ENCODE measurements around the gene UIMC1. TPM values are rescaled to one million over a fixed set of nuclear protein-coding genes. Genes with fewer than 3 reads are reported as not detected.
"Not testable (repeated sequence)": the region's sequence is repeated elsewhere in the genome, so short reads cannot be mapped to it uniquely, and the experiment has no call there.

Gene UIMC1
- total RNA-seq, 1 experiment from 2014 or later, result 57.7 TPM

- H4K20me1 ChIP-seq (ENCODE audit: insufficient read depth, low read depth, low read length); H2AFZ ChIP-seq (ENCODE audit: low read length); H3K9me2 ChIP-seq (replicated peaks; ENCODE audit: insufficient read depth, low read length); H3K4me3 ChIP-seq (ENCODE audit: low read length); H3K9me3 ChIP-seq (ENCODE audit: low read length); H3K27ac ChIP-seq (ENCODE audit: low read length); H3K27me3 ChIP-seq (ENCODE audit: low read length); DNase-seq; H3K9ac ChIP-seq (ENCODE audit: low read length); H3K36me3 ChIP-seq (ENCODE audit: insufficient read depth, low read length); H3K4me2 ChIP-seq (ENCODE audit: low read depth, low read length, poor library complexity, severe bottlenecking): not testable (repeated sequence)
- peaks cover 98% of the 10 kb centered on the region for H3K79me2 ChIP-seq (ENCODE audit: low read length)
- peaks cover 19% of the 10 kb centered on the region for H3K4me1 ChIP-seq (ENCODE audit: low read length)
Measured at GRCh38 chr5:176993081-176993480, 13.5 kb downstream of the UIMC1 start.

- no peaks in the 10 kb centered on the region for H3K4me1 ChIP-seq (ENCODE audit: low read length)
- H3K27ac ChIP-seq (ENCODE audit: low read length), result no peak overlapping the region
- no peak for DNase-seq
- H3K4me2 ChIP-seq (ENCODE audit: low read depth, low read length, poor library complexity, severe bottlenecking), result no peak overlapping the region
- H3K36me3 ChIP-seq (ENCODE audit: insufficient read depth, low read length), result peaks cover 21% of the 10 kb centered on the region
- no peaks in the 10 kb centered on the region for H3K9me2 ChIP-seq (replicated peaks; ENCODE audit: insufficient read depth, low read length)
- no peaks in the 10 kb centered on the region for H3K9me3 ChIP-seq (ENCODE audit: low read length)
- H4K20me1 ChIP-seq (ENCODE audit: insufficient read depth, low read depth, low read length), result no peaks in the 10 kb centered on the region
- H2AFZ ChIP-seq (ENCODE audit: low read length), result no peak overlapping the region
- H3K9ac ChIP-seq (ENCODE audit: low read length), result no peak overlapping the region
- peaks cover 74% of the 10 kb centered on the region for H3K79me2 ChIP-seq (ENCODE audit: low read length)
- H3K4me3 ChIP-seq (ENCODE audit: low read length), result no peak overlapping the region
- H3K27me3 ChIP-seq (ENCODE audit: low read length), result no peaks in the 10 kb centered on the region
Measured at GRCh38 chr5:176987583-176987982, 19.0 kb downstream of the UIMC1 start.

- H3K27ac ChIP-seq (ENCODE audit: low read length), result no peak overlapping the region
Measured at GRCh38 chr5:176986280-176986679, 20.3 kb downstream of the UIMC1 start.

GRCh38 chr5:176985516-176985915, 21.1 kb downstream of the UIMC1 start:
- H4K20me1 ChIP-seq (ENCODE audit: insufficient read depth, low read depth, low read length), result no peaks in the 10 kb centered on the region
- H3K27ac ChIP-seq (ENCODE audit: low read length), result no peak overlapping the region
- no peak overlapping the region for H2AFZ ChIP-seq (ENCODE audit: low read length)
- H3K79me2 ChIP-seq (ENCODE audit: low read length), result peaks cover 73% of the 10 kb centered on the region
- H3K4me2 ChIP-seq (ENCODE audit: low read depth, low read length, poor library complexity, severe bottlenecking), result no peak overlapping the region
- H3K36me3 ChIP-seq (ENCODE audit: insufficient read depth, low read length), result peaks cover 29% of the 10 kb centered on the region
- no peak for DNase-seq
- H3K9me2 ChIP-seq (replicated peaks; ENCODE audit: insufficient read depth, low read length), result no peaks in the 10 kb centered on the region
- H3K27me3 ChIP-seq (ENCODE audit: low read length), result no peaks in the 10 kb centered on the region
- no peaks in the 10 kb centered on the region for H3K9me3 ChIP-seq (ENCODE audit: low read length)
- H3K4me1 ChIP-seq (ENCODE audit: low read length), result no peaks in the 10 kb centered on the region
- no peak overlapping the region for H3K4me3 ChIP-seq (ENCODE audit: low read length)
- no peak overlapping the region for H3K9ac ChIP-seq (ENCODE audit: low read length)

More at GRCh38 chr5:176986280-176986679, 20.3 kb downstream of the UIMC1 start:
- Histone ChIP-seq H3K4me1 (ENCODE audit: low read length) (no peaks in the 10 kb centered on the region), H2AFZ (ENCODE audit: low read length) (no peak overlapping the region), H3K36me3 (ENCODE audit: insufficient read depth, low read length) (peaks cover 29% of the 10 kb centered on the region), H3K27me3 (ENCODE audit: low read length) (no peaks in the 10 kb centered on the region), H3K79me2 (ENCODE audit: low read length) (peaks cover 74% of the 10 kb centered on the region), H3K4me2 (ENCODE audit: low read depth, low read length, poor library complexity, severe bottlenecking) (no peak overlapping the region), H3K9ac (ENCODE audit: low read length) (no peak overlapping the region), H3K9me3 (ENCODE audit: low read length) (no peaks in the 10 kb centered on the region), H4K20me1 (ENCODE audit: insufficient read depth, low read depth, low read length) (no peaks in the 10 kb centered on the region), H3K4me3 (ENCODE audit: low read length) (no peak overlapping the region), H3K9me2 (replicated peaks; ENCODE audit: insufficient read depth, low read length) (no peaks in the 10 kb centered on the region)
- no peak for DNase-seq

GRCh38 chr5:176984176-176984575, 22.4 kb downstream of the UIMC1 start:
- DNase-seq; H3K4me2 ChIP-seq (ENCODE audit: low read depth, low read length, poor library complexity, severe bottlenecking); H3K9me3 ChIP-seq (ENCODE audit: low read length); H3K27me3 ChIP-seq (ENCODE audit: low read length); H3K4me3 ChIP-seq (ENCODE audit: low read length); H3K27ac ChIP-seq (ENCODE audit: low read length); H3K9ac ChIP-seq (ENCODE audit: low read length); H4K20me1 ChIP-seq (ENCODE audit: insufficient read depth, low read depth, low read length); H3K4me1 ChIP-seq (ENCODE audit: low read length); H3K9me2 ChIP-seq (replicated peaks; ENCODE audit: insufficient read depth, low read length); H2AFZ ChIP-seq (ENCODE audit: low read length): not testable (repeated sequence)
- peaks cover 72% of the 10 kb centered on the region for H3K79me2 ChIP-seq (ENCODE audit: low read length)
- H3K36me3 ChIP-seq (ENCODE audit: insufficient read depth, low read length), result peaks cover 36% of the 10 kb centered on the region

- not testable (repeated sequence) for H3K4me1 ChIP-seq (ENCODE audit: low read length); DNase-seq; H3K4me3 ChIP-seq (ENCODE audit: low read length); H3K9me2 ChIP-seq (replicated peaks; ENCODE audit: insufficient read depth, low read length); H3K9ac ChIP-seq (ENCODE audit: low read length); H3K9me3 ChIP-seq (ENCODE audit: low read length); H4K20me1 ChIP-seq (ENCODE audit: insufficient read depth, low read depth, low read length); H3K4me2 ChIP-seq (ENCODE audit: low read depth, low read length, poor library complexity, severe bottlenecking); H3K27ac ChIP-seq (ENCODE audit: low read length); H2AFZ ChIP-seq (ENCODE audit: low read length); H3K27me3 ChIP-seq (ENCODE audit: low read length)
- H3K36me3 ChIP-seq (ENCODE audit: insufficient read depth, low read length), result peaks cover 41% of the 10 kb centered on the region
- peaks cover 72% of the 10 kb centered on the region for H3K79me2 ChIP-seq (ENCODE audit: low read length)
Measured at GRCh38 chr5:176983593-176983992, 23.0 kb downstream of the UIMC1 start.

GRCh38 chr5:176983112-176983511, 23.5 kb downstream of the UIMC1 start:
- peaks cover 37% of the 10 kb centered on the region for H3K36me3 ChIP-seq (ENCODE audit: insufficient read depth, low read length)

GRCh38 chr5:176980818-176981217, 25.8 kb downstream of the UIMC1 start:
- peaks cover 26% of the 10 kb centered on the region for H3K36me3 ChIP-seq (ENCODE audit: insufficient read depth, low read length)
- H3K27ac ChIP-seq (ENCODE audit: low read length), result no peak overlapping the region
- H3K4me2 ChIP-seq (ENCODE audit: low read depth, low read length, poor library complexity, severe bottlenecking), result no peak overlapping the region
- peaks cover 51% of the 10 kb centered on the region for H3K79me2 ChIP-seq (ENCODE audit: low read length)
- H3K27me3 ChIP-seq (ENCODE audit: low read length), result no peaks in the 10 kb centered on the region
- no peak overlapping the region for H3K4me3 ChIP-seq (ENCODE audit: low read length)
- no peaks in the 10 kb centered on the region for H3K9me2 ChIP-seq (replicated peaks; ENCODE audit: insufficient read depth, low read length)
- no peaks in the 10 kb centered on the region for H4K20me1 ChIP-seq (ENCODE audit: insufficient read depth, low read depth, low read length)
- H3K9ac ChIP-seq (ENCODE audit: low read length), result no peak overlapping the region
- no peaks in the 10 kb centered on the region for H3K9me3 ChIP-seq (ENCODE audit: low read length)
- DNase-seq, result no peak
- no peak overlapping the region for H2AFZ ChIP-seq (ENCODE audit: low read length)
- H3K4me1 ChIP-seq (ENCODE audit: low read length), result no peaks in the 10 kb centered on the region

More at GRCh38 chr5:176983112-176983511, 23.5 kb downstream of the UIMC1 start:
- not testable (repeated sequence) for H3K9me3 ChIP-seq (ENCODE audit: low read length); H3K4me1 ChIP-seq (ENCODE audit: low read length); H3K27ac ChIP-seq (ENCODE audit: low read length); H3K4me3 ChIP-seq (ENCODE audit: low read length); H3K4me2 ChIP-seq (ENCODE audit: low read depth, low read length, poor library complexity, severe bottlenecking); H4K20me1 ChIP-seq (ENCODE audit: insufficient read depth, low read depth, low read length); H2AFZ ChIP-seq (ENCODE audit: low read length); H3K9me2 ChIP-seq (replicated peaks; ENCODE audit: insufficient read depth, low read length); H3K27me3 ChIP-seq (ENCODE audit: low read length); DNase-seq; H3K9ac ChIP-seq (ENCODE audit: low read length)
- peaks cover 70% of the 10 kb centered on the region for H3K79me2 ChIP-seq (ENCODE audit: low read length)

GRCh38 chr5:176979669-176980068, 26.9 kb downstream of the UIMC1 start:
- Histone ChIP-seq H3K4me3 (ENCODE audit: low read length) (no peak overlapping the region), H3K79me2 (ENCODE audit: low read length) (peaks cover 48% of the 10 kb centered on the region), H3K27me3 (ENCODE audit: low read length) (no peaks in the 10 kb centered on the region), H3K9me2 (replicated peaks; ENCODE audit: insufficient read depth, low read length) (no peaks in the 10 kb centered on the region), H2AFZ (ENCODE audit: low read length) (no peak overlapping the region), H3K36me3 (ENCODE audit: insufficient read depth, low read length) (peaks cover 29% of the 10 kb centered on the region), H3K27ac (ENCODE audit: low read length) (no peak overlapping the region), H3K4me2 (ENCODE audit: low read depth, low read length, poor library complexity, severe bottlenecking) (no peak overlapping the region), H3K9me3 (ENCODE audit: low read length) (no peaks in the 10 kb centered on the region), H4K20me1 (ENCODE audit: insufficient read depth, low read depth, low read length) (no peaks in the 10 kb centered on the region), H3K4me1 (ENCODE audit: low read length) (no peaks in the 10 kb centered on the region), H3K9ac (ENCODE audit: low read length) (no peak overlapping the region)
- no peak for DNase-seq

Data from Karpas-422 (cell line).